ENCODE measurements around the gene TBC1D21.
A peak's percentile ranks its signal among the peaks of the same experiment; 100 is the strongest.

TBC1D21 gene

DNA sequence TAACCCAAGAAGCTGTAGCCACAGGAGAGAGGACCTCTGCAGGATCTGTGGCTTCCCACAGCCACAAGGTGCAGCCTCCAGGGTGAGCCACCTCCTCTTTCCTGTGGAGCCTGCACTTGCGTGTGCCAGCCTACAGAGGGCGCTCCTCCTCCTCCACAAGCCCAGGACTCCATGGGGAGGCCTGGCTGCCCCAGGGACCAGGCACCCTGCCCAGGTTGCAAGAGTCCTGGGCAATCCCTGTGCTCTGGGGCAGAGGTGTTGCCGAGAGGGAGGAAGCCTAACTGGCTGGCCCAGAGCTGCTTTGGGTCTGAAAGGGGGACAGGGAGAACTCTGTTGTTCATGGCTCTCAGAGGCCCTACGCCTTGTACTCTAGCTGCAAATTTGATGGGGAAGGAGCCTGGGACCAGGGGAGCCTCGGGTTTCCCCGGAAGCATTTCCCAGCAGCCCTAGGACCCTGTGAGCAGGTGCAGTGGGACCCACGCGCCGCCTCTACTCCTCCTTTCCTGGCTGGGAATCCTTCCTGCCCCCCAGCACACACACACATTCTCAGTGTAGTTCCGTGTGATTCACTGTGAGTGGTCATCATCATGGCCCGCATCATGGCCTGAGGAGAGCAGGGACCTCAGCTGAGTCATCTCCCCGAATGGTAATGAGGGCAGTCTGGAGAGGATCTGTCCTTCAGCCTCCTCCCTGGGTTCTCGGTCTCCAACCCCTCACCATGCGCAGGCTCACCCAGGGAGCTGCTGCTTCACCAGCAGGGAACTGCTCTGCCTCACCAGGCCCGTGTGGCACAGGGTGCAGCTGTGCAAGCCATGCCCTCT lies 24.3 kb downstream of the TBC1D21 start:
- H3K27ac ChIP-seq (ENCODE audit: low read depth, low read length, poor library complexity, severe bottlenecking), result no peak overlapping the region
- H3K9me3 ChIP-seq (ENCODE audit: low read length), result no peaks in the 10 kb centered on the region
- no peak overlapping the region for H3K9ac ChIP-seq (ENCODE audit: low read length)
- H4K20me1 ChIP-seq (ENCODE audit: insufficient read depth, low read length), result no peaks in the 10 kb centered on the region
- H3K27me3 ChIP-seq (ENCODE audit: insufficient read depth, low read length), result no peaks in the 10 kb centered on the region; the same call in 1 of the 2 replicates
- H3K4me2 ChIP-seq (ENCODE audit: low read length), result no peak overlapping the region
- no peaks in the 10 kb centered on the region for H3K36me3 ChIP-seq (ENCODE audit: insufficient read depth, low read length)
- no peak overlapping the region for H2AFZ ChIP-seq (ENCODE audit: low read length)
- no peaks in the 10 kb centered on the region for H3K4me1 ChIP-seq (ENCODE audit: insufficient read depth, low read length, severe bottlenecking)
- no peaks in the 10 kb centered on the region for H3K79me2 ChIP-seq (ENCODE audit: insufficient read depth, low read length)
- no peak overlapping the region for H3K4me3 ChIP-seq (ENCODE audit: low read depth, low read length, poor library complexity, severe bottlenecking)
- no peaks in the 10 kb centered on the region for H3F3A ChIP-seq (ENCODE audit: insufficient read depth, low read length)
- no peaks in the 10 kb centered on the region for H3K9me2 ChIP-seq (ENCODE audit: low read depth, low read length)
- TF ChIP-seq CTCF (IDR thresholded peaks at IDR 0.05; ENCODE audit: low read length) (peak; percentile 75), EZH2 (IDR thresholded peaks at IDR 0.05; ENCODE audit: borderline replicate concordance, low read length) (no peak)

DNA sequence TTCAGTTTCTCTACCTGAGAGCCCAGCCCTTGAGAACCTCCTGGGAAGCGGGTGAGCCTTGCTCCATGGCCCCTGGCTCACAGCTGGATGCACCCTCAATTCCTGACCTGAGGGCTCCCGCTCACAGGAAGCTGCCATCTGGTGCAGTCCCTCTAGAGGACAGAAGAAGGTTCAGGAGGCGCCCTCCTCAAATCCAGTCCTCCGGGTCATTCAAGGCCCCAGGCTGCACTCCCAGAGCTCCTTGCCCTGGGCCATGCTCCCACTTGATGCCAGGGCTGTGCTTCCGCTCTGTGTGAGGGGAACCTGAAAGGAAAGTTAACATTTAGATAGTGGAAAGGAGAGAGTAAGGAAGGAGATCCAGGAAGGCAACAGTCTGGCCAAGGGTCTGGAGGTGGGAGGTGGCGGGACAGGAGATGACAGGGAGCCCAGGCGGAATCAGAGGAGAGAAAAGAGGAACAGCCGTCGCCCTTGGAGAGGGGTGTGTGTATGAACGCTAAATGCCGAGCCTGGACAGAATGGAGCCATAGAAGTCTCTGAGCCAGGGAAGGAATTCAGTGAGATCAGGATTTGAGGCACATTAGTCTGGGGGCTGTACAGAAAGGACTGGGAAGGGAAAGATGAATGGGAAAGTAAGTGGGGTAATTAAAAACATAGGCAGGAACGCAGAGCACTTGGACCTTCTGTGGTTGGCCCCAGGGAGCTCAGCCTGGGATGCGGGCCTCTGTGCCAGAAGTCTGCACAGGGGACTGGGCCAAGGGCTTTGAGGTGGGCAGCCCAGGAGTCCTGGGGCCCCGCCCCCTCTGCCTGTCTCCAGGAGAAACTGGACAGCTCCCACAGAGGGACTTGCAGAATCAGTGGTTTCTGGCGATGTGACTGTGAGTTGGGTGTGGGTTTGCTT lies 26.1 kb downstream of the TBC1D21 start:
- TF ChIP-seq CTCF (IDR thresholded peaks at IDR 0.05; ENCODE audit: low read length) (no peak), EZH2 (IDR thresholded peaks at IDR 0.05; ENCODE audit: borderline replicate concordance, low read length) (no peak)
- no peaks in the 10 kb centered on the region; the same call in 1 of the 2 replicates for H3K27me3 ChIP-seq (ENCODE audit: insufficient read depth, low read length)
- no peak overlapping the region for H3K4me2 ChIP-seq (ENCODE audit: low read length)

GRCh38 chr15:73900095-73900712 lies 26.8 kb downstream of the TBC1D21 start:
- Histone ChIP-seq H3K9me3 (ENCODE audit: low read length) (no peaks in the 10 kb centered on the region), H3K4me3 (ENCODE audit: low read depth, low read length, poor library complexity, severe bottlenecking) (no peak overlapping the region), H4K20me1 (ENCODE audit: insufficient read depth, low read length) (no peaks in the 10 kb centered on the region), H3F3A (ENCODE audit: insufficient read depth, low read length) (no peaks in the 10 kb centered on the region), H3K36me3 (ENCODE audit: insufficient read depth, low read length) (no peaks in the 10 kb centered on the region), H3K79me2 (ENCODE audit: insufficient read depth, low read length) (no peaks in the 10 kb centered on the region), H3K4me1 (ENCODE audit: insufficient read depth, low read length, severe bottlenecking) (no peaks in the 10 kb centered on the region), H3K4me2 (ENCODE audit: low read length) (no peak overlapping the region), H3K9me2 (ENCODE audit: low read depth, low read length) (no peaks in the 10 kb centered on the region), H3K9ac (ENCODE audit: low read length) (no peak overlapping the region), H3K27ac (ENCODE audit: low read depth, low read length, poor library complexity, severe bottlenecking) (no peak overlapping the region), H3K27me3 (ENCODE audit: insufficient read depth, low read length) (no peaks in the 10 kb centered on the region; the same call in 1 of the 2 replicates), H2AFZ (ENCODE audit: low read length) (no peak overlapping the region)
- TF ChIP-seq CTCF (IDR thresholded peaks at IDR 0.05; ENCODE audit: low read length) (no peak), EZH2 (IDR thresholded peaks at IDR 0.05; ENCODE audit: borderline replicate concordance, low read length) (no peak)

More for the DNA sequence above, 26.1 kb downstream of the TBC1D21 start:
- H3K9me2 ChIP-seq (ENCODE audit: low read depth, low read length), result no peaks in the 10 kb centered on the region
- no peaks in the 10 kb centered on the region for H3F3A ChIP-seq (ENCODE audit: insufficient read depth, low read length)
- no peak overlapping the region for H3K4me3 ChIP-seq (ENCODE audit: low read depth, low read length, poor library complexity, severe bottlenecking)
- H2AFZ ChIP-seq (ENCODE audit: low read length), result no peak overlapping the region
- no peaks in the 10 kb centered on the region for H3K79me2 ChIP-seq (ENCODE audit: insufficient read depth, low read length)
- H3K36me3 ChIP-seq (ENCODE audit: insufficient read depth, low read length), result no peaks in the 10 kb centered on the region
- no peaks in the 10 kb centered on the region for H4K20me1 ChIP-seq (ENCODE audit: insufficient read depth, low read length)
- no peaks in the 10 kb centered on the region for H3K4me1 ChIP-seq (ENCODE audit: insufficient read depth, low read length, severe bottlenecking)
- H3K9ac ChIP-seq (ENCODE audit: low read length), result no peak overlapping the region
- H3K9me3 ChIP-seq (ENCODE audit: low read length), result no peaks in the 10 kb centered on the region
- no peak overlapping the region for H3K27ac ChIP-seq (ENCODE audit: low read depth, low read length, poor library complexity, severe bottlenecking)

All from OCI-LY1 (cell line).